Measurements from ENCODE around the gene BIK.

DNA sequence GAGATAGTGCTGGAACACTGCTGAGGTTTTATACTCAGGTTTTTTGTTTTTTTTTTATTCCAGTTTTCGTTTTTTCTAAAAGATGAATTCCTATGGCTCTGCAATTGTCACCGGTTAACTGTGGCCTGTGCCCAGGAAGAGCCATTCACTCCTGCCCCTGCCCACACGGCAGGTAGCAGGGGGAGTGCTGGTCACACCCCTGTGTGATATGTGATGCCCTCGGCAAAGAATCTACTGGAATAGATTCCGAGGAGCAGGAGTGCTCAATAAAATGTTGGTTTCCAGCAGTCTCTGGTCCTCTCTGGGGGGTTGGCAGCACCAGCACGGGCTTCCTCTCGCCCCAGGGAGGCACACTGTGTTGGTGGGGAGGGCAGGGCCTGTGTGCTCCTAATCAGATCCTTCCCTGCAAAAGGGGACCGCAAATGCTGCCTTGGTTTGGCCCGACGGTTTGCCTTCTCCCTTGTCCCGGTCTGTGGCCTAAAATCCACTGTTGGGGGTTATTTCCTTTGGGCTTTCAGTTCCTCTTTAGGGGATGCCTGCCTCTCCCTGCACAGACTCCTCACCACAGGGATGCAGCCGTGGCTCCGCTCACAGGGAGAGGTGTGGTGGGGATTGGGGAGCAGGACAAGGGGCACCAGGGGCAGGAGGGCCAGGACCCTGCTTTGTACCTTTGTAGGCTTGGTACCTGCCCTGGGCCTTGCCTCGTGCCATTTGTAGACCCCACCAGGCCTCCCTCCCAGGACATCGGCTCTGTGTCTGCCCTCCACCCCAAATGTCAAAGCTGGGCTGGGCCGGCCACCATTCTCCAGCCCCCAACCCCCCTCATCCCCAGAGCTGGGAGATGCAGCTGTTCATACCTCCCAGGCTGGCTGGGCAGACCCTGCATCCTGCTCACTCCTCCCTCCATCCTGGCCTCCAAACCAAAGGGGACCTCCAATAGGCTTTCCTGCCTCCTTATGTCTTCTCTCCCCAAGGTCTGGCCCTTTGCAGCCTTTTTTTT lies 19.2 kb downstream of the BIK start:
- TF ChIP-seq, protein P1, sequence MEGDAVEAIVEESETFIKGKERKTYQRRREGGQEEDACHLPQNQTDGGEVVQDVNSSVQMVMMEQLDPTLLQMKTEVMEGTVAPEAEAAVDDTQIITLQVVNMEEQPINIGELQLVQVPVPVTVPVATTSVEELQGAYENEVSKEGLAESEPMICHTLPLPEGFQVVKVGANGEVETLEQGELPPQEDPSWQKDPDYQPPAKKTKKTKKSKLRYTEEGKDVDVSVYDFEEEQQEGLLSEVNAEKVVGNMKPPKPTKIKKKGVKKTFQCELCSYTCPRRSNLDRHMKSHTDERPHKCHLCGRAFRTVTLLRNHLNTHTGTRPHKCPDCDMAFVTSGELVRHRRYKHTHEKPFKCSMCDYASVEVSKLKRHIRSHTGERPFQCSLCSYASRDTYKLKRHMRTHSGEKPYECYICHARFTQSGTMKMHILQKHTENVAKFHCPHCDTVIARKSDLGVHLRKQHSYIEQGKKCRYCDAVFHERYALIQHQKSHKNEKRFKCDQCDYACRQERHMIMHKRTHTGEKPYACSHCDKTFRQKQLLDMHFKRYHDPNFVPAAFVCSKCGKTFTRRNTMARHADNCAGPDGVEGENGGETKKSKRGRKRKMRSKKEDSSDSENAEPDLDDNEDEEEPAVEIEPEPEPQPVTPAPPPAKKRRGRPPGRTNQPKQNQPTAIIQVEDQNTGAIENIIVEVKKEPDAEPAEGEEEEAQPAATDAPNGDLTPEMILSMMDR (conservative IDR thresholded peaks at IDR 0.05 in 1 of 2, IDR thresholded peaks at IDR 0.05 in 1 of 2; ENCODE audit: low read depth in 1 of 2, low read length in 2 of 2) = no peak
- no peak for TF ChIP-seq EZH2 (IDR thresholded peaks at IDR 0.05; ENCODE audit: low read length, missing control alignments)

All from fibroblast of lung (primary cell).